ENCODE results near the gene NOTCH1. TPM values are rescaled to one million over a fixed set of nuclear protein-coding genes. Genes with fewer than 3 reads are reported as not detected.

Gene NOTCH1
- total RNA-seq, 2 donors from 2014 or later: 29.6 to 65.3 TPM

DNA sequence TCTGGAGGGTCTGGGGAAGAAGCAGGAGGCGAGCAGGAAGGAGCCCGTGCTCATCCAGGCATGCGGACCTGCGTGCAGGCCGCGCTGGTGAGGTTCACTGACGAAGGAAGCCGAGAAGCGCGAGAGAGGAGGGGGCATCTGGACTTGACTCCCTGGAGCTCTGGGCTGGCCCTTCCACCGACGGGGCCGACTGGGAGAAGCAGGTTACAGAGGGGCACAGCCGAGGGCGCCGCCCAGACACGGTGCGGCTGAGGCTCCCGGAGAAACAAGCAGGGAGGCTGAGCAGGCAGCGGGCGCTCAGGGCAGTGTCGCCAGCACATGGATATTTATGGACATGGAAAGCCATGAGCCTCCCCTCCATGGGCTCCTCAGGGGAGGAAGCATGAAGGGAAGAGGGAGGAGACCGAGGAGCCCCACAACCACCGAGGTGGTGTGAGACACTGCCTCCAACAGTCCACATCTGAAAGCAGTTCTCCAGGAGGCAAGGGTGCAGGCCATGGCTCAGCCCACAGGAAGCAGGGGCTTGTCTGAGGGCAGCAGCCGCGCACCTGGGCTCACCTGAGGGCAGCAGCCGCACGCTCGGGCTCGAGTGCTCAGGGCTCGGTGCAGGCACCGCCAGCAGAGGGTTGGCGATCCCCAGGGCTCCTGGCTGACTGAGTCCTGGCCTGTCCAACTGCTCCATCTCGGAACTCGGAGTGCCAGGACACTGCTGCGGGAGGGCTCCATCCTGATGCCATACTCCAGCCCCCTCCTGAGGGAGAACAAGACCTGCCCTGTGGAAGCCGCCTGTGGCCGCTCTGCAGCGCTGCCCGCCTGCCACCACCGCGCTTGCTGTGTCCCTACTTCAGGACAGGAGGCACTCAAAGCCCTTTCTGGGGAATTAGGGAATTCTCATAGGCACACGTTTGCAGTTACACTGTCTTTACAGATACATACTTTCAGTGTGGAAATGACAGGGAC lies 90.5 kb downstream of the NOTCH1 start:
- H3K4me1 ChIP-seq: no peaks in the 10 kb centered on the region
- no peaks in the 10 kb centered on the region for H3K9me3 ChIP-seq
- no peak overlapping the region for H3K27ac ChIP-seq
- peaks cover 12 to 66% of the 10 kb centered on the region in 2 donors for H3K36me3 ChIP-seq (replicated peaks in 1 of 2; ENCODE audit: insufficient read depth in 1 of 2, low read depth in 2 of 2)
- WGBS, 2 donors: 93 to 94% methylated on average over 34 to 40 of the region's 43 CpGs
- intact Hi-C loops (cut with DNase I): no loop called here
- H3K4me3 ChIP-seq: no peak overlapping the region
- TF ChIP-seq POLR2A (IDR thresholded peaks at IDR 0.05): no peak
- TF ChIP-seq, protein P1, sequence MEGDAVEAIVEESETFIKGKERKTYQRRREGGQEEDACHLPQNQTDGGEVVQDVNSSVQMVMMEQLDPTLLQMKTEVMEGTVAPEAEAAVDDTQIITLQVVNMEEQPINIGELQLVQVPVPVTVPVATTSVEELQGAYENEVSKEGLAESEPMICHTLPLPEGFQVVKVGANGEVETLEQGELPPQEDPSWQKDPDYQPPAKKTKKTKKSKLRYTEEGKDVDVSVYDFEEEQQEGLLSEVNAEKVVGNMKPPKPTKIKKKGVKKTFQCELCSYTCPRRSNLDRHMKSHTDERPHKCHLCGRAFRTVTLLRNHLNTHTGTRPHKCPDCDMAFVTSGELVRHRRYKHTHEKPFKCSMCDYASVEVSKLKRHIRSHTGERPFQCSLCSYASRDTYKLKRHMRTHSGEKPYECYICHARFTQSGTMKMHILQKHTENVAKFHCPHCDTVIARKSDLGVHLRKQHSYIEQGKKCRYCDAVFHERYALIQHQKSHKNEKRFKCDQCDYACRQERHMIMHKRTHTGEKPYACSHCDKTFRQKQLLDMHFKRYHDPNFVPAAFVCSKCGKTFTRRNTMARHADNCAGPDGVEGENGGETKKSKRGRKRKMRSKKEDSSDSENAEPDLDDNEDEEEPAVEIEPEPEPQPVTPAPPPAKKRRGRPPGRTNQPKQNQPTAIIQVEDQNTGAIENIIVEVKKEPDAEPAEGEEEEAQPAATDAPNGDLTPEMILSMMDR (IDR thresholded peaks at IDR 0.05): no peak
- no peaks in the 10 kb centered on the region for H3K27me3 ChIP-seq
- no peak for DNase-seq
- no peak for ATAC-seq

DNA sequence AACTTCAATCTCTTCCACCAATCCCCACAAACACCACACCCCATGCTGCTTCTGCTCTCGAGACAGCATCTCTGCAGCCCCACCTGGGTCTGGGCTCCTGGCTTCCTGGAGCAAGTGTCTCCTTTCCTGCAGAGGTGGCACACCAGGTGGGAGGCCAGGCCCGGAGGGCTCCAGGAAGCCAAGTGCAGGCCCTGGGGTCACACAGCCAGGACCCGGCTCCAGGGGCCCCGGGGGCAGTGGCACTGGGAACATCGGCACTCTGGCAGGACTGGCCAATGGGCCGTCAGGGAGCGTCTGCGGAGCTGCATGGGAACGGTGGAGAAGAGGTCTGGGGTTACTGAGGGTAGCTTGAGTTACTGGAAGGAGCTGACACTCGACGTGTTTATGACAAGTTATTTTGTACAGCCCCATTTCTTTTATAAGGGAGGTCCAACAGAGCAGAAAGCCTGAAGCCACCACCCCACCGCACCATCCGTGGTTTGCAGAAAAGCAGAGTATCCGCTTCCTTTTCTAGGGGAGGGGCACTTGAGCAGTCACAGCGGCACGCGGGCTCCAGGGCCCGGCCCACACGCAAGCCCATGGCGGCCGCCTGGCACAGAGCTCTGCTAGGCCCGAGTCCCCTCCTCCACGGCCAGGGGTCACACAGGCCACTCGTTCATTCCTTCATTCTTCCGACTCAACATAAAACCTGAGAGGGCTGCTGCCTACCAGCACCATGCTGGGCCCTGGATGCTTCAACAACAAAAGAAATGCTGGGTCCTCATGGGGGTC lies 91.6 kb downstream of the NOTCH1 start:
- DNase-seq (no peak), ATAC-seq (no peak)
- H3K27me3 ChIP-seq: no peaks in the 10 kb centered on the region
- H3K27ac ChIP-seq: no peak overlapping the region
- no peak overlapping the region for H3K4me3 ChIP-seq
- intact Hi-C loops (cut with DNase I): no loop called here
- TF ChIP-seq, protein P1 (IDR thresholded peaks at IDR 0.05): no peak
- no peak for TF ChIP-seq POLR2A (IDR thresholded peaks at IDR 0.05)
- WGBS, 2 donors: 90 to 96% methylated on average over 14 to 22 of the region's 25 CpGs
- peaks cover 8 to 66% of the 10 kb centered on the region in 2 donors for H3K36me3 ChIP-seq (replicated peaks in 1 of 2; ENCODE audit: insufficient read depth in 1 of 2, low read depth in 2 of 2)
- H3K4me1 ChIP-seq: no peaks in the 10 kb centered on the region
- no peaks in the 10 kb centered on the region for H3K9me3 ChIP-seq

DNA sequence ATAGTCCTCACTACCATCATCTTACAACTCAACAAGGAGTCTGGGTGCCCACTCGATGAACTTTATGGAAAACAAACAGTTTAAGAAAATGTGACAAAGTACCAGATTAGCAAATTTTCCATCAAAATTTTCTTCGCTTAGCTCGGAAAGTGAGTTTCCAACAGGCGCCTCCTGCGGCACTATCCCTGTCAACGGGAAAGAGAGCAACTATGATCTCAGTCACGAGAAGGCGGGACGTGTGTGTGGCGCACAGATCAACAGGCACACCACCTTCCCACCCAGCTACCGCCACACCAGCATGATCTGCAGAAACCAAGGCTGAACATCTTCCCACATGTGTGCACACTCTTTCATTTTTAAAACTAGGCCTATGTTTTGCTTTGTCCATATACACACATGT lies 92.5 kb downstream of the NOTCH1 start:
- intact Hi-C loops (cut with DNase I): no loop called here
- Histone ChIP-seq H3K36me3 (replicated peaks in 1 of 2; ENCODE audit: insufficient read depth in 1 of 2, low read depth in 2 of 2) (peaks cover 7 to 62% of the 10 kb centered on the region in 2 donors), H3K27me3 (no peaks in the 10 kb centered on the region), H3K9me3 (no peaks in the 10 kb centered on the region), H3K27ac (no peak overlapping the region), H3K4me1 (no peaks in the 10 kb centered on the region), H3K4me3 (no peak overlapping the region)
- WGBS, 2 donors: 88 to 89% methylated on average over 11 of the region's 11 CpGs
- TF ChIP-seq, protein P1 (IDR thresholded peaks at IDR 0.05): no peak
- TF ChIP-seq POLR2A (IDR thresholded peaks at IDR 0.05): no peak
- ATAC-seq (no peak), DNase-seq (no peak)

DNA sequence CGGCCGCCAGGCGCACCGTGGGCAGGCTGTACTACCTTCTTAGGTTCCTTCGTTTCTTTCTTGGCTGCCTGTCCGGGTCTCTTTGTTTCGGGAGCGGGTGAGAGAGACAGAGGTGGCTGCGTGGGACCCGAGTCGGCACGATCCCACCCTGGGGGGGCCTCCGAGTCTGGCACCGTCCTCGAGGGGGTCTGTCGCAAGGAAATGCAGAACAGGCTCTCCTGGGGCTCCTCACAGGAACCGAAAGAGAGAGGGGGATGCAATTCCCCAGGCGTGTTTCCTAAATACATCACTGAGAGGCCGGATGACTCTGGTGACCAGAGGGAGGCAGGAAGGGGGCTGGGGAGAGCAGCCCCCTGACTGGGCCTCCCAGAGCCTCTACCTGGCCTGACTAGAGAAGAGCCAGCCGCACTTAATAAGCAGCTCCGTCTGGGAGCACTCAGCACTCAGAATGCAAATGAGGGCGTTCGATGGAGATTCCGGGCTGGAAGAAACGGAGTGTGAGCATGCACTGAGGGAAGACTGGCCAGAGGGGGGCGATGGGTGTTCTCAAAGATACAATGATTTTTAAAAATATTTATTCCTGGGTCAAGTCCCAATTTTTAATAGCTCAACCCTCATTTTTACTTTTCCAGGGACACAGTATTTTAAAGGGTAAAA lies 94.5 kb downstream of the NOTCH1 start:
- H3K27me3 ChIP-seq: no peaks in the 10 kb centered on the region
- H3K36me3 ChIP-seq (replicated peaks in 1 of 2; ENCODE audit: insufficient read depth in 1 of 2, low read depth in 2 of 2): peaks cover 14 to 63% of the 10 kb centered on the region in 2 donors
- intact Hi-C loops (cut with DNase I): no loop called here
- no peaks in the 10 kb centered on the region for H3K4me1 ChIP-seq
- no peak for TF ChIP-seq POLR2A (IDR thresholded peaks at IDR 0.05)
- TF ChIP-seq, protein P1 (IDR thresholded peaks at IDR 0.05): no peak
- WGBS, 2 donors: 87 to 91% methylated on average over 16 to 26 of the region's 26 CpGs
- ATAC-seq (no peak), DNase-seq (no peak)
- H3K27ac ChIP-seq: no peak overlapping the region
- H3K4me3 ChIP-seq: no peak overlapping the region
- no peaks in the 10 kb centered on the region for H3K9me3 ChIP-seq

Measured in body of pancreas (tissue), 4 donors.